ENCODE measurements around the gene MAST2. TPM values are rescaled to one million over a fixed set of nuclear protein-coding genes. Genes with fewer than 3 reads are reported as not detected.
"Not testable (repeated sequence)": the region's sequence is repeated elsewhere in the genome, so short reads cannot be mapped to it uniquely, and the experiment has no call there.

MAST2 gene
- total RNA-seq, 1 donor, result 24.2 TPM

DNA sequence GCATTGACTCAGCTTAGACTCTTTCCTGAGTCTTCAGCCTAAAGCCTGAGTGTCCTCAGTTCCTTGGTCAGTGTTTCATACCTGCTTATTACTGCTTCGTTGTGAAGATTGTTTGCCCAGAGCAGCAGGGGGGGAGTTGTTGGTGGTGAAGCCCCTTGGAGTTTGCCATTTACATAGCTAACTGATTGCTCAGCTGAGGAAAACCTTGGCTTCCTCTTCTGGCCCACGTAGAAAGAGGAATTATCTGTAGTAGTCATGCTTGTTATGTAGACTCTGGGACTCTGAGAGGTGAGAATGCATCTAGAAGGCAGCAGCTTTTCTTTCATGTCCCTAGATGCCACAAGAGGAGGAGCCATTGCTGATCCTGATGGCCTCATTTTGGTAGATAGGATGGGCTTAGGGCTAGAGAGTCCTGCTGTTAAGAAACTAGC is 125.9 kb downstream of the MAST2 start:
- TF ChIP-seq, protein P1, sequence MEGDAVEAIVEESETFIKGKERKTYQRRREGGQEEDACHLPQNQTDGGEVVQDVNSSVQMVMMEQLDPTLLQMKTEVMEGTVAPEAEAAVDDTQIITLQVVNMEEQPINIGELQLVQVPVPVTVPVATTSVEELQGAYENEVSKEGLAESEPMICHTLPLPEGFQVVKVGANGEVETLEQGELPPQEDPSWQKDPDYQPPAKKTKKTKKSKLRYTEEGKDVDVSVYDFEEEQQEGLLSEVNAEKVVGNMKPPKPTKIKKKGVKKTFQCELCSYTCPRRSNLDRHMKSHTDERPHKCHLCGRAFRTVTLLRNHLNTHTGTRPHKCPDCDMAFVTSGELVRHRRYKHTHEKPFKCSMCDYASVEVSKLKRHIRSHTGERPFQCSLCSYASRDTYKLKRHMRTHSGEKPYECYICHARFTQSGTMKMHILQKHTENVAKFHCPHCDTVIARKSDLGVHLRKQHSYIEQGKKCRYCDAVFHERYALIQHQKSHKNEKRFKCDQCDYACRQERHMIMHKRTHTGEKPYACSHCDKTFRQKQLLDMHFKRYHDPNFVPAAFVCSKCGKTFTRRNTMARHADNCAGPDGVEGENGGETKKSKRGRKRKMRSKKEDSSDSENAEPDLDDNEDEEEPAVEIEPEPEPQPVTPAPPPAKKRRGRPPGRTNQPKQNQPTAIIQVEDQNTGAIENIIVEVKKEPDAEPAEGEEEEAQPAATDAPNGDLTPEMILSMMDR (IDR thresholded peaks at IDR 0.05; ENCODE audit: extremely low read depth, low read depth, low read length), result no peak

DNA sequence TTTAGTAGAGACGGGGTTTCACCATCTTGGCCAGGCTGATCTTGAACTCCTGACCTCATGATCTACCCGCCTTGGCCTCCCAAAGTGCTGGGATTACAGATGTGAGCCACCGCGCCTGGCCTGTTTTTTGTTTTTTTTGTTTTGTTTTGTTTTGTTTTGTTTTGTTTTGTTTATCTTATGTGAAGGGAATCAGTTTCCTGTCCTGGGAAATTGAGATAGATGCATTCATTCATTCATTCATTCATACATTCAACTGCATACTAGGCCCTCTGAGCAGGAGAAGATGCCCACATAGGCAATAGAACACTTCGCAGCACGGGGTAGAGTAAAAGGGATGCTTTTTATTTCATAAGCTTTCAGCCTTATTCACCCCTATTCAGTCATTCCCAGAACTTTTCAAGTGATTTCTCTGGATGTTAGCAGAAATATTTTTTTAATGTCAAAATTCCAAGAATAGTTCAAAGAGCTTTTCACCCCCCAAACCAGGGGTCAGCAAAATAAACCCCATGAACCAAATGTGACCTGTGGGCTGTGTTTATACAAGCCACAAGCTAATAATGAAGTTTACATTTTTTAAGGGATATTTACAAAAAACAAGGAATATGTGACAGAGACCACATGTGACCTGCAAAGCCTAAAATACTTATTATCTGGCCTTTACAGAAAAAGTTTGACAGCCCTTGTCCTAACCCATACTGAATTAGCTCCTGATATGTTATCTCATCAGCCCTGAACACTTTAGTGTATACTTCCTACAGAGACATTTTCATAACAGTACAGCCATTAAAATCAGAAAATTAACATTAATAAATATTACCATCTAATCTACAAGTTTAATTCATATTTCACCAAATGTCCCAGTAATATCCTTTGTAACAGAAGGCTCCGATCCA is 127.1 kb downstream of the MAST2 start:
- Histone ChIP-seq H2AFZ (ENCODE audit: low read length) (no peak overlapping the region), H3K4me2 (ENCODE audit: insufficient read depth, low read length) (no peak overlapping the region), H3K9me3 (ENCODE audit: low read depth, low read length) (no peaks in the 10 kb centered on the region), H3K4me3 (ENCODE audit: insufficient read depth, low read length) (no peak overlapping the region), H3K79me2 (ENCODE audit: insufficient read depth, low read length) (peaks cover 23% of the 10 kb centered on the region), H4K20me1 (ENCODE audit: insufficient read depth, low read length) (no peaks in the 10 kb centered on the region), H3K27ac (ENCODE audit: low read depth, low read length) (no peak overlapping the region), H3K27me3 (ENCODE audit: insufficient read depth, low read length) (no peaks in the 10 kb centered on the region), H3K36me3 (ENCODE audit: insufficient read depth, low read length) (no peaks in the 10 kb centered on the region), H3K4me1 (ENCODE audit: insufficient read depth, low read length) (peaks cover 14% of the 10 kb centered on the region)
- TF ChIP-seq, protein P1 (IDR thresholded peaks at IDR 0.05; ENCODE audit: extremely low read depth, low read depth, low read length), result no peak
- no peak for DNase-seq (ENCODE audit: insufficient read length, low spot score, missing footprints)

More for the DNA sequence above, 125.9 kb downstream of the MAST2 start:
- Histone ChIP-seq H3K79me2 (ENCODE audit: insufficient read depth, low read length) (peaks cover 15% of the 10 kb centered on the region), H2AFZ (ENCODE audit: low read length) (peak overlapping the region; percentile 49), H3K27ac (ENCODE audit: low read depth, low read length) (peak overlapping the region; percentile 56), H3K9me3 (ENCODE audit: low read depth, low read length) (no peaks in the 10 kb centered on the region), H3K4me2 (ENCODE audit: insufficient read depth, low read length) (peak overlapping the region; percentile 53), H4K20me1 (ENCODE audit: insufficient read depth, low read length) (no peaks in the 10 kb centered on the region), H3K4me1 (ENCODE audit: insufficient read depth, low read length) (peaks cover 14% of the 10 kb centered on the region), H3K4me3 (ENCODE audit: insufficient read depth, low read length) (peak overlapping the region; percentile 6), H3K27me3 (ENCODE audit: insufficient read depth, low read length) (no peaks in the 10 kb centered on the region), H3K36me3 (ENCODE audit: insufficient read depth, low read length) (no peaks in the 10 kb centered on the region)
- no peak for DNase-seq (ENCODE audit: insufficient read length, low spot score, missing footprints)

DNA sequence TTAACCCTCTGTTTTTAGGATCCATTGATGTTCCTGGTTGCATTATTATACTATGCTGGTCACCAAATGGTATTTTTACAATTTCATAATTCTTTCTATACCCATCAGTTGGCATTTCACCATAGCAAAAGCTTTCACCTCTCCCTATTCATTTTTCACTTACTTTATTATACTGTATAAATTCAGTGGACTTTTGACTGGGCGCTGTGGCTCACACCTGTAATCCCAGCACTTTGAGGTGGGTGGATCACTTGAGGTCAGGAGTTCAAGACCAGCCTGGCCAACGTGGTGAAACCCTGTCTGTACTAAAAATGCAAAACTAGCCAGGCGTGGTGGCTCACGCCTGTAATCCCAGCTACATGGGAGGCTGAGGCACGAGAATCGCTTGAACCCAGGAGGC is 128.8 kb downstream of the MAST2 start:
- H4K20me1 ChIP-seq (ENCODE audit: insufficient read depth, low read length); H3K36me3 ChIP-seq (ENCODE audit: insufficient read depth, low read length); H3K4me2 ChIP-seq (ENCODE audit: insufficient read depth, low read length); H2AFZ ChIP-seq (ENCODE audit: low read length); DNase-seq (ENCODE audit: insufficient read length, low spot score, missing footprints); H3K9me3 ChIP-seq (ENCODE audit: low read depth, low read length); H3K27me3 ChIP-seq (ENCODE audit: insufficient read depth, low read length); H3K27ac ChIP-seq (ENCODE audit: low read depth, low read length); H3K4me3 ChIP-seq (ENCODE audit: insufficient read depth, low read length): not testable (repeated sequence)
- Histone ChIP-seq H3K4me1 (ENCODE audit: insufficient read depth, low read length) (peaks cover 14% of the 10 kb centered on the region), H3K79me2 (ENCODE audit: insufficient read depth, low read length) (peaks cover 28% of the 10 kb centered on the region)

DNA sequence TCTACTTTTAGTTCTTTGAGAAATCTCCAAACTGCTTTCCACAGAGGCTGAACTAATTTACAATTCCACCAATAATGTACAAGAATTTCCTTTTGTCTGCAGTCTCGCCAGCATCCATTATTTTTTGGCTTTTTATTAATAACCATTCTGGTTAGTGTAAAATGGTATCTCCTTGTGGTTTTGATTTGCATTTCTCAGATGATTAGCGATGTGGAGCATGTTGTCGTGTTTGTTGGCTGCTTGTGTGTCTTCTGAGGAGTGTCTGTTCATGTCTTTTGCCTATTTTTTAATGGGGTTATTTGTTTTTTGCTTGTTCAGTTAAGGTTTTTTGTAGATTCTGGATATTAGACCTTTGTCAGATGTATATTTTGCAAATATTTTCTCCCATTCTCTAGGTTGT is 131.5 kb downstream of the MAST2 start:
- H3K27ac ChIP-seq (ENCODE audit: low read depth, low read length), result no peak overlapping the region
- DNase-seq (ENCODE audit: insufficient read length, low spot score, missing footprints), result no peak
- no peaks in the 10 kb centered on the region for H3K27me3 ChIP-seq (ENCODE audit: insufficient read depth, low read length)
- TF ChIP-seq, protein P1 (IDR thresholded peaks at IDR 0.05; ENCODE audit: extremely low read depth, low read depth, low read length), result no peak
- H3K9me3 ChIP-seq (ENCODE audit: low read depth, low read length), result no peaks in the 10 kb centered on the region
- H3K79me2 ChIP-seq (ENCODE audit: insufficient read depth, low read length), result peaks cover 37% of the 10 kb centered on the region
- no peaks in the 10 kb centered on the region for H4K20me1 ChIP-seq (ENCODE audit: insufficient read depth, low read length)
- H3K4me3 ChIP-seq (ENCODE audit: insufficient read depth, low read length), result no peak overlapping the region
- peaks cover under 1% of the 10 kb centered on the region for H3K4me1 ChIP-seq (ENCODE audit: insufficient read depth, low read length)
- H2AFZ ChIP-seq (ENCODE audit: low read length), result no peak overlapping the region
- no peak overlapping the region for H3K4me2 ChIP-seq (ENCODE audit: insufficient read depth, low read length)
- H3K36me3 ChIP-seq (ENCODE audit: insufficient read depth, low read length), result no peaks in the 10 kb centered on the region
